Activated CD8-positive, alpha-beta memory T cell treated with anti-CD3 and anti-CD28 coated beads for 48 hours (primary cell): ENCODE data around the gene NTM.

ENCODE experiments used
- DNase-seq, 3 experiments: peaks; one replicate each; pipeline ENCODE4 v3.0.0-alpha.2; 2020; ENCODE audit warnings: low read depth in 2 of 3, low spot score in 2 of 3

Gene NTM

DNA sequence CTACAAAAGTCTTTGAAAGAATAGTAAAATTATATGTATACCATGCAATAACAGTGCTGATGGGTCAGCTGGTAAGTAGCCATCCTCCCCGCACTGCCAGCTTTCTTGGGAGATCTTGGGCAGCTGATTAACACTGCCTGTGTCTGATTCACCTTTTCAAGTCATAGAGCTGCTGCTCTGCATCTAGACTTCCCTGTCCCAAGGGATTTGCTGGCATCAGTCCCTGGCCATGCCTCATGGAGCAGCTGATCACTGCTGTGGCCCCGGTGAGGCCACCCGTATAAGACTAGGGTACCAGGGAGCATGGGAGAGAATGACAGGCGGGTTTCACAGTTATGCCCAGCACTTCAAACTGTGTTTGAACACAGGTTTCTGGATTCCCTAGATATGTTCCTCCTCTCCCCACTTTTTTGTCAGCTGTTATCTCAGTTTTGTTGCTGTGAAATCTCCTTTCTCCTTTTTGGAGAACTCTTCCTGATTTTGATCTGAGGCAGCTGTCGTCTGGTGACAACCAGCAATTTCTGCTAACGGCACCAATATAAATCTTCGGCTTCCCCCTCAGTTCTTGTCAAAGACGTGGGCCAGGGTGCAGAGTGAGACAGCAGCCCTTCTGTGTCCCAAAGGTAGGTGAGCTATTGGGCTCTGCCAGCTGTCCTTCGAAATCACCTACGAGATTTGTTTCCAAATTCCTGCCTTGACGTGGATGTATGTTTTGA lies 438.9 kb downstream of the NTM start:
- no peak for DNase-seq

DNA sequence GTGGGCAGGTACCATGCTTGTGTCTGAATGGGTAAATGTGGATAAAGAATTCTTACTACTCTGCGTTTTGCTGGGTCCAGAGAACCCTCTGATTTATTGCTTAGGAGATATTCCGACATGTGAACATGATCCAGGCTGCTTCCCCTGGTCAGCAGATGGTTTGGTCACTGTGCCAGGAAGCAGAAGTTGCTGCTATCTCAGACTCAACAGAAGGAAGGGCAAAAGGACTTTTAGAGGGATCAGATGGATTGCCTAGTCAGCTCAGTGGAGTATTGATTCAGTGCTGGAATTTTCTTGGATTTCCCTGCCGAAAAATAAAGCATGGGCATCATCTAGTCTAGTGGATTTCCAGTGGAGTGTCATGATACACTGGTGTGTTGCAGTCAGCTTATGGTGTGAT lies 440.1 kb downstream of the NTM start:
- no peak for DNase-seq

DNA sequence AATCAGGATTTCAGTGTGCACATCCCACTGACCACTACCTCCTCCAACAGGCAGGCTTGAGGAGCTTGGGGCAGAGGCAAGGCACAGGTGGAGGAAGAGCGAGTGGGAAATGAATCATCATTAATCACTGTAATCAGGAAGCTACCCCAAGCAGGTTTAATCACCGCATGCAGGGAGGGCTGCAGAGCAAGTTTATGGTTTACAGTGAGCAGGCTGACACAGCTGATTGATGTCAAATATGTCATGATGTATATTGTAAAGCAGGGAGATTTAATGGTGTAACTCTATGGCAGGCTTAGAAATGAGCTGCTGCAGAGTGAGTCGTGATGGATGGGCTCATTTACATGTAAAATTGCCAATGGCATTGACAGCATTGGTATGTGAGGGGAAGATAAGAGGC lies 441.0 kb downstream of the NTM start:
- DNase-seq, result no peak

DNA sequence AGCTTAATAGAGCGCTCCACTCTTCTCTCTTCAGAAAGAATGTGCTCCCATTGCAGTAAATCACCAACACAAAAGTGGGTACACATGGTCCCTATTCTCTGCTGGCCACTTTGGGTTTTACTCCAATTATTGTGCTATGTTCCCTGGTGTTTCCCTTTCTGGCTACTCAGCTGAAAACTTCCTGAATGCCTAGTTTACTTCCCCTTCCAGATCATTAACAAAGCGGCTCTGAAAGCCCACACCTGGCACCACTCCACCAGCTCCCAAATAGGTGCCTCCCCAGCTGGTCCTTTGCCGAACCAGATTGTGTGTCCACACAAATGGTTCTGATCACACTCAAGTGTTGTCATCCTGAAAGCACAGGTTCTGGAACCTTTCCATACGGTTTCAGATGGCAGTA lies 443.7 kb downstream of the NTM start:
- no peak for DNase-seq

DNA sequence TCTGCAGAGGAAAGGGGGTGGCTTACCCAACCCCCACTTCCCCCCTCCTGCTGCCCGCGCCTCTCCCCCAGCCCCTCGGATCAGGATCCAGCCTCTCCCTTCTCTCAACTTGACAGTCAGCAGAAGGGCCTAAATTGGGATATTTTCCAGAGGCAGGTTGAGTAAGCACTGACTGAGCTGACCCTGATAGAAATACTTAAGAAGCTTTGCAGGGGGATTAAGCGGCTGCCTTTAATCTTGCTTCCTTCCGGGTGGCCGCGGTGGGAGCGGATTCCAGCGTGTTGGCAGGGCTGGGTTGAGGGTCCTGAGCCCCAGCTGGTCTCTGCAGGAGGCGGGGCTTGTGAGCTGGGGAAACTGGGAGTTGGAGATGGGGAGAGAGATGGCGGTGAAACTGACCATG lies 445.2 kb downstream of the NTM start:
- no peak for DNase-seq

DNA sequence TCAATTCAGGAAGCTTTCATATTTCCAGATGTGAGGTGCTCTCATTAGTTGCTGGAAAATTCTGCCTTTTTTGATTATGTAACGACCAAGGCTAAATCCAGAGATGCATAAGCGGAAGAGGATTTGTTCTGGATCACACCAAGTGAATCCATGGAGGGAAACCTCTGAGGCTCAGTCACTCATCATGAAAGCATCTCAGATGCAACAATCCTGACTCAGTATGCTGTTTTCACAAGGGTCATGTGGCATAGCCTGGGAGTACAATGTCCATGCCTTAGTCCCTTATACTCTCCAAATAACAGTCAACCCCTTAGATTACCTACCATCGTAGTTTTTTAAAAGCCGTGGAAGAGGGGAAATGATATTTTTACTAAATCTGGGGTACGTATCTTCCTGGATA lies 445.6 kb downstream of the NTM start:
- DNase-seq, result no peak

DNA sequence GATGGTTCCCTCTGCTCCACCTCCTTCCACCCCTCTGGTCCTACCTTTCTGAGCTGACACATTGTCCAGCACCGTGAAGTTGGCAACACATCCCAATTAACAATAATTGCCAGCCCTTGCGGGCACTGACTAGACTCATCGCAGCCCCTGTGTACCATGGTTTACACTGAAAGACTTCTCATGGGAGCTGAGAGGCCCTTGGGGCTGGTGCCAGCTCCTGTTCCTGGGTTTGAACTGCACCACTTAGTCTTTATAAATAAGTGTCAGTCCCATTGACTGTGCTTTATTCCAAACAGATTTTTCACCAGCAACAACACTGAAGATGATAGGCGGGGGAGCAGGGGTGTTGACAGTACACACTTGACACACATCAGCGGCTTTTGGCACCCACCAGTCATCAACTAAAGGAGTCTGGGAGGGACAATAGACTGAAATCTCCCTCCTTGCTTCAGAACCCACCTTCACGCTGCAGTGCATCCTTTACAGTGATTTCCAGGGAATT lies 447.3 kb downstream of the NTM start:
- no peak for DNase-seq

DNA sequence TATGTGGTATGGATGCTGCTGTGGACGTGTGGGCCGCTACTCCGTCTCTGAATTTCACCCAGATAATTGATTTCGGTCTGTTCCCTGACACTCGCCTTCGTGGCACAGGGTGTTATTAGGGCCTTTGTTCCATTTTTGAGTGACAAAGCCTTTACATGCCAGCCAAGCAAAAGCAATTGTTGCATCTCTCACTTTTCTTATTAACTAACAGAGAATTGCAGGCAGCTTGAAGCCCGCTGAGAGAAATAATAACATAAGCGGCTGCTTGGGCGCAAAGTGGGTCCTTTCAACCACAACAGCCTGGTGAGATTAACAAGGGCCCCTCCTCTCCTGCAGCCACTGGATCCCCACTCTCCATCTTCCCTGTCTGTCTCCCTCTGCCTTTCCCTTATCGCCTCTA lies 449.4 kb downstream of the NTM start:
- DNase-seq, result no peak

DNA sequence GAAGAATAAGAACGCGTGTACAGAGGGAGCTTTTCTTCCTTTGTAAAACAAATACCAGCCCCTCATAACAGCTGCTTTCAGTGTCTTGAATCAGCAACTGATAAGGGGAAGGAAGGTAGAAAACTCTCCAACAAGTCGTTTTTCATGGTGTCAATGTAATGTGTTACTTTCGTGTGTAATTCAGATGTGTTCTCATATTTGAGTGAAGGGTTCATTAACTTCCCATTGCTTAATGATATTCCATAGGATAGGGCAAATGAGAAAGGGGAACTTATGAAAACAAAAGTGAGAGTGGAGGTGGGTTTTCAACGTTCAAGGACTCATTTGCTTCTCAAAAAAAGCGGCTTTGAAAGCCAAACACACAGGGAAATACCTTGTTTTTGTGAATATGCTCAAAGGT lies 452.1 kb downstream of the NTM start:
- DNase-seq, result no peak

DNA sequence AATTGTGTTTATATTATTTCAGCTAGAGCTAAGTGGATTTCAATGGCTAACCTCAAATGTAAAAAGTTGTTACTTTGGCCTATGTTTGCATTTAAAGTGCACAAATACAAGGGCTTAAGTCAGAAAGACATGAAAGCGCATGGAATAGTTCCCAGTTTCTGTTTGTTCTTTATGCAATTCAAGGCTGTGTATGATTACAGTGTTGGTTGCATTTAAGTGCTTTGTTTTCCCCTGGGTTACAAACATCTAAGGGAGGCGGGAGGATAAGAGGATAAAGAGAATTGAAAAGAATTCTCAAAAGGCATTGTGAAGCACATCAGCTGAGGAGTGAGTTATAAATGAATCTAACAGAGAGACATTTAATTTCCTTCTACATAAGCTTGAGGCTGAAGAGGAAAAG lies 453.4 kb downstream of the NTM start:
- no peak for DNase-seq

DNA sequence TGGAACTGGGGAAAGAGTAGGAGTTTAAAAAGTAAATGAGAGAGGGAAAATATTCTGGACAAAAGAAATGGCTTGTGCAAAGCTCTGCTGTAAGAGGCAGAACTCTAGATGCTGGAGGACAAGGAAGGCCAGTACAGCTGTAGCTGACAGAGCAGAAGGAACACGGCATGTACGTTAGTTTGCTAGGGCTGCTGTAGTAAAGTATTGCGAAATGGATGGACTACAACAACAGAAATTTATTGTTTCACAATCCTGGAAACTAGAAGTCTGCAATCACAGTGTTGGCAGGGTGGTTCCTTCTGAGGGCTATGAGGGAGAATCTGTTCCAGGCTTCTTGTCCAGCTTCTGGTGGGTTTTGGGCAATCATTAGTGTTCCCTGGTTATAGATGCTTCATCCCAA lies 454.4 kb downstream of the NTM start:
- DNase-seq, result no peak

DNA sequence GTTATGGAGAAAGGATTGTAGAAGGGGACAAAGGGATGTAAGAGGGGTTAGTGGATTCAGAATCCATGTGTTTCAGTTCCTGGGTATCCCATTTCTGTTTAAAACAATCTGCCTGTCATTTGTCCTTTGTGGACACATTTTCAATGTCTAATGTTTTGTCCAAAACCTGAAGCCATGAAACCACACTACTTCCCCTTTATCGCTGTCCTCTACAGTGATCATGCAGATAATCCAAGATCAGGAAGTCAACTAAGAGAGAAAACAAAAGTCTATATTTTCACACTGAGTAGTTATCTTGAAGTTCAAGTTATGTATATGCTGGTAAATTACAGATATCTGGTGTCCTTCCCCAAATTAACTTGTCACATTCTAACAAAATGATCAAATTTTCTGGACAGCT lies 457.0 kb downstream of the NTM start:
- no peak for DNase-seq

DNA sequence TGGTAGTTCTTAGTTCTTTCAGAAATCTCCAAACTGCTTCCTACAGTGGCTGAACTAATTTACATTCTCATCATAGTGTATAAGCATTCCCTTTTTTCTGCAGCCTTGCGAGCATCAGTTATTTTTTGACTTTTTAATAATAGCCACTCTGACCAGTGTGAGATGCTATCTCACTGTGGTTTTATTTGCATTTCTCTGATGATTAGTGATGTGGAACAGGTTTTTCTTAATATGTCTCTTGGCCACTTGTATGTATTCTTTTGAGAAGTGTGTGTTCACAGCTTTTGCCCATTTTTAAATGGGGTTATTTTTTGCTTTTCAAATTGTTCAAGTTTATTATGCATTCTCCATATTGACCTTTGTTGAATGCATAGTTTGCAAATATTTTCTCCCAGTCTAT lies 459.3 kb downstream of the NTM start:
- DNase-seq, result no peak

DNA sequence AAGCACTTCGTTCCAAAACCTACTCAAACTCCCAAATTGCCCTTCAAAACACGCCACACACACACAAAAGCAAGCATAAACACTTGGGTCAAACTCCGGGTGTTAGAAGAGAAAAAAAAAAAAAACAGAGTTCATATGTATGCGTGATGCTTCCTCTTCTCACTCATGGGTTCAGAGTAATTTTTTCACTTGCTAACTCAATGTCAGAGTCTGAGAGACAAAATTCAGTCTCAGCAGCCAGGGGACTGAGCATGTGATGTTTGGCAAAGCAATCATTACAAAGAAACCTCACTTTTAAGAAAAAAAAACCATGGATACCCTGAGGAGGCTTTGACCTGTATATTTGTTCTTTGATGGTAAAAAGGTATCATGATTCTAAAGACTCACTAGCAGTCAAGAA lies 461.7 kb downstream of the NTM start:
- no peak for DNase-seq

DNA sequence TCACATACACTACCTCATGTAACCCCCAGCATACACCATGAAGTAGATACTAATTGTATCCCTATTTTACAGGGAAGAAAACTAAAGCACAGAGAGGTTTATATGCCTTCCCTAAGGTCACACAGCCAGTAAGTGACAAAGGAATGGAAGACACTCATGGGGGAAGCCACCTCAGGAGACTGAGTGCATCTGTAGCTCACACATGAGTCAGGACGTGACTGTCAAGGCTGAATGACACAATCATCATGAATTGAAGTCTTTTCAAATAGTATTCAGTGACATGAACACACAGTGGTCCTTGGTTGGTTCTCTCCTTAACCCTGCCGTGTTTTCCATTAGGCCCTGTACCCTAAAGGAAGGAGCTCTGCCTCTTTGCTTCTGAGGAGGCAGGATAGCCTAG lies 463.0 kb downstream of the NTM start:
- no peak for DNase-seq

DNA sequence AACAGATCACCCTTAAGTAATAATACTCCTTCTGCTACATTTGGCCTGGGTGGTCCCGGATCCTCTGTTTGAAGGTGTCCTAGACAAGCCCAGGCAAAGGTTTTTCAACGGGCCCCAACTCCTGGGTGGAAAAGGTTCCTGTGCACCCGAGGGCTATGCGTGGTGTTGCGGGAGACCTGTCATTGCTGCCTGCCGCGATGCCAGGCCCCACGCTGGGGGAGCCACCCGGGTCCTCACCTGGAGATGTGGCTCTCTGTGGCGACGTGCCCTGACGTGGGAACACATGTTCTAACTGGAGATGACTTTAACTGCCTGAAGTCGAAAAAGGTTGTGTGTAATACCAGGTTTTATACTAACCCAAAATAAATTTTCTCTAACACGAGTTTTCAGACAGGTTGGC lies 467.1 kb downstream of the NTM start:
- DNase-seq, result no peak

DNA sequence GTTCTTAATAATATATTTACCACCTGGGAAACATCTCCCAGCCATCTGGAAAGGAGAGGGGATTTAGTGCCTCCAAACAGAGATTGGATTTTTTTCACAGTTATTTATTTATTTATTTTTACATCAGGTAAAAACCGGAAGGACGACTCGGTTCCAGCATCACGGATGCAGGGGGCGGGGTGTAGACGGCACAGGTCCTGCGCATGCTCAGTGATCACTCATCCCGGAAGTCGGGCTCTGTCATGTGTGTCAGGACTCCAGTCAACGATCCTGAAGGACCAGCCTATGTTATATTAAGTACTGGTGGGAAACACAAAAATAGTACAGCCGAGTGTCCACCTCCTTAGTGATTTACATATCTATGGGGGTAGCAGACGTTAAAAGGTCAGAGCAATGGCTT lies 467.6 kb downstream of the NTM start:
- DNase-seq, result no peak

DNA sequence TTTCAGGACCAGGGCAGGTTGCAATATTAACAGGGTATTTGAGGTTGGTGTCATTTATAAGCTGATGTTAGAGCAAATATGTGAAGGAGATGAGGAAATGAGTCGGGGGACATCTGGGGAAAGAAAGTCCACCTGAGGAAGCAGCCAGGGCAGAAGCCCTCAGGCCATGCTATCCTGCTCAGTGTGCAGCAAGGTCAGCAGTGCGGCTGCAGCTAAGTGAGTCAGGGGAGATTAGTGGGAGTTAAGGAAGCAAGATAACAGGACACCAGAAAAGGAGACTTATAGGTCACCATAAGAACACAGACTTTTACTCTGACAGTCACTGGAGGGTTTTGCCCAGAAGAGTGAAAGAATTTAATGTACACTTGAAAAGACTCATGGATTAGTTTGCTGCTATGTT lies 468.9 kb downstream of the NTM start:
- no peak for DNase-seq

DNA sequence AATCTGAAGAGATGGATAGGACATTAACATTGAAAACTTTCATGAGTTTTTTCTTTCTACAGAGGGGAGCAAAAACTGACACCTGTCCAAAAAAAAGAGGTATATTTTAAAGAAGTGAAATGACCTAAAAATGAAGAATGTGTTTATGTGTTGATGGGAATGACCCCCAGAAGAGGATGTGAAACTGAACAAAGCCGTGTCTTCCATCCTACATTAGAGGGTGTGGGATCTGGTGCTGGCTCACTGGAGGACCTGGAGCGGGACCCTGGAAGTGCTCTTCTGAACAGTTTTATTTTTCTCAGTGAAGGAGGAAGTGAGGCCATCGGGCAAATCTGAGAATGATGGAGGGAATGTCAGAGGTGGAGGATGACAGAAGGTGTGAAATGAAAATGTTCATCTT lies 470.1 kb downstream of the NTM start:
- no peak for DNase-seq

DNA sequence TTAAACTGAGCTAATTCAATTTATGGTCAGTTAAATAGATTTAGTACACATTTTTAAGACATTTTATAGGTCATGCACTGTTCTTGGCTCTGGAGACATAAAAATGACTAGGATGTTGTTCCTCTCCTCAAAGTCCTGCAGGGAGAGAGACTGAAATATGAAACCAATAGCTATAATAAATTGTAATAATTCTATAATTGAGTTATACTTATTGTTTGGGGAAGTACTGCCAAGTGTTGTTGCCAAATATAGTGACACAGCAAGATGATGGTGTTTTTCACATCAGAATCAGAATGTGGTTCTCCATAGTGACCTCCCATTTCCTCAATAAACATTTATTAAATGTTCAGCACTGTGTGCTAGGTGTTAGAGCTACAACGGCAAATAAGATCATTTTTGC lies 470.6 kb downstream of the NTM start:
- no peak for DNase-seq

DNA sequence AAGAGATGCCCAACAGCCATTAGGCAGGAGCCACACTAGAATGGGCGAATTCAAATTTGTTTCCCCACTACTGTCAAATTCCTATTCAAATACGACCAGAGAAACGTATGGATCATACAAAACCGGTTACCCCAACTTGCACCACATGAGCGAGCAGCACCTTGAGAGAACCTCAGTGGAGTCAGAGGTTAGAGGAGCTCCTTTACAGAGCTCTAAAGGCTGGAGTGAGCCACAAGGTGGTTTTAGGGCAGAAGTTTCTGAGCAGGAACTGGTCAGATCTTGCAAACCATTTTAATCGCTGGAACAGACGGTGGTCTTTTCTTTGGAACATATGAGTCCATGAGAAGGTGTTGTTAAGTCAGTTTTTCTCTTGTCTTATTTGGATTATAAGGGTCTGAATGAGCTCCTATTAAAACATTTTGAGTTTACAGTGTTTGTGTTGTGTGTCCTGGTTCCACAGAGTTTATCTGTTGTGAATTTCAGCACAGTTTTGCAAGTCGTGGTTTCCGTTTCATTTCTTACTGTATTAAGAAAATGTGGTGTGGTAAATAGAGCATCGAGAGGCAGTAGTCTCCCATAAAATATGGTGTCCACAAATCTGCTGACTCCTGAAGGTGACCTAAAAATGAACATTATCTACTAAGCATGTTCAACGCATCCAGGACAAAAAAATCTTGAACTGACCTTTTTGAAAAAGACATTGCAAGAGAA lies 471.7 kb downstream of the NTM start:
- no peak for DNase-seq

DNA sequence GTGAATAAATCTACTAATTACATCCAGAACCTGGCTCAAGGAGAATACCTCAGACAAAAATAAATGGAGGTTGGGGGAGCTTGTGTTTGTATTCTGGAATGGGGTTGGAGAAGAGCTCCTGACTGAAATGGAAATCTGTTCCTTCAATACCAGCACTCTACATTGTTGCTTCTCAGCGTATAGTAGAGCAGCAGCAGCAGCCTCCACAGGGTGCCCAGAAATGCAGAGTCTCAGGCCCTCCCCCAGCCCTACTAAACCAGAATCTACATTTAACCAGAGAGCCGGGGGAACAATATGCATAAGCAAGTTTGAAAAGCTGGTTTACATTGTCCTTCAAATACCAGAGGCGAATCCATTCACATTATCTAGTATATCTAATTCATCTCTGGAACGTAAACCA lies 474.8 kb downstream of the NTM start:
- DNase-seq, result no peak

DNA sequence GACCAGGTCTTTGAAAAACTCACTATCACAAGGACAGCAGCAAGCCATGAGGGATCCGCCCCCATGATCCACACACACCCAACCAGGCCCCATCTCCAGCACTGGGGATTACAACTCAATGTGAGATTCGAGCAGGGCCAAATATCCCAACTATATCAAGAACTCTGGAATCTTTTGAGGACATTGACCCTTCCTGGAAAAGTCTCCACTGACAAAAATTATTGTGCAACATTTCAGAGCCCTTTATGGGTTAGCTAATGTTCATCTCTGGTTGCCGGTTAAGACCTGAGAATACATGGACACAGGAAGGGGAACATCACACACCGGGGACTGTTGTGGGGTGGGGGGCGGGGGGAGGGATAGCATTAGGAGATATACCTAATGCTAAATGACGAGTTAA lies 479.1 kb downstream of the NTM start:
- no peak for DNase-seq
